ENCODE results near the gene CRTAP.
"Not testable (repeated sequence)": the region's sequence is repeated elsewhere in the genome, so short reads cannot be mapped to it uniquely, and the experiment has no call there.

Gene CRTAP

GRCh38 chr3:33174711-33175414 lies 61.0 kb downstream of the CRTAP start:
- DNase-seq (ENCODE audit: low spot score) = no peak

- DNase-seq (ENCODE audit: low spot score) = no peak
Observed at GRCh38 chr3:33179132-33179531, 65.3 kb downstream of the CRTAP start.

GRCh38 chr3:33181229-33181628 lies 67.4 kb downstream of the CRTAP start:
- no peak for DNase-seq (ENCODE audit: low spot score)

DNA sequence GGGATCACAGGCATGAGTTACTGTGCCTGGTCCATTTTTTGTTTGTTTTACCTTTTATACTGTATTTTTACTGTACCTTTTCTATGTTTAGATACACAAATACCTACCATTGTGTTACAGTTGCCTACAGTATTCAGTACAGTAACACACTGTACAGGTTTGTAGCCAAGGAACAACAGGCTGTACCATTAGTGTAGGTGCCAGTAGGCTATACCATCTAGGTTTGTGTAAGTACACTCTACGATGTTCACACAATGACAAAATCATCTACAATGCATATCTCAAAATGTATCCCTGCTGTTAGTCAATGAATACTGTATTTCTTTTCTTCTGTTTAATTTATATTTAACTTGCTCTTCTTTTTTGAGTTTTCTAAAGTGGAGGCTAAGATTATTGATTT lies 67.8 kb downstream of the CRTAP start:
- DNase-seq (ENCODE audit: low spot score) = not testable (repeated sequence)

- DNase-seq (ENCODE audit: low spot score) = no peak
Observed at GRCh38 chr3:33184863-33185262, 71.0 kb downstream of the CRTAP start.

GRCh38 chr3:33186524-33187367 lies 72.9 kb downstream of the CRTAP start:
- no peak for DNase-seq (ENCODE audit: low spot score)

- no peak for DNase-seq (ENCODE audit: low spot score)
Observed at GRCh38 chr3:33187368-33187634, 73.5 kb downstream of the CRTAP start.

DNA sequence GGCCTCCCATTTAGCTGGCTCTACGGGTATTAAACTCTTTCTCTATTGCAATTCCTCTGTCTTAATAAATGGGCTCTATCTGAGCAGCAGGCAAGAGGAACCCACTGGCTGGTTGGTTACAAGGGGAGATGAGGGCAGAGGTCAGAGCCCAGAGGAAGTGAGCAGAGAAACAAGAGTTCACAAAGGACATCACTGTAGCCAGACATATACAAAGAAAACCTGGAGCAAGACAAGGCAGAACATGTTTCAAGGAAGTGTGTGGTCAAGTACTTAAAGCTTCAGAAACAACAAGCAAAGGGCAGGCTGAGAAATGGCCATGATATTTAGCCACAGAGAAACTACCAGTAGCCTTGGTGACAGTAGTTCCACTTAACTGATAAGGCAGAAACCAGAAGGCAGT lies 80.5 kb downstream of the CRTAP start:
- no peak for DNase-seq (ENCODE audit: low spot score)

- DNase-seq (ENCODE audit: low spot score) = no peak
Observed at GRCh38 chr3:33196538-33196937, 82.7 kb downstream of the CRTAP start.
